HTR-8/SVneo (cell line): Measurements from ENCODE around the gene CCL4L2.
"Not testable (repeated sequence)": the region's sequence is repeated elsewhere in the genome, so short reads cannot be mapped to it uniquely, and the experiment has no call there.

Experiments used
- DNase-seq: peaks from one replicate; pipeline ENCODE4 v3.0.0; 2011; ENCODE audit warnings: low spot score, mixed read lengths; ENCODE audit not compliant: insufficient read length
- FAIRE-seq: peaks from 2 replicates; lab custom pipeline; 2011; peaks lifted over from hg19 to GRCh38; lab: Jason Lieb, UNC

Gene CCL4L2

DNA sequence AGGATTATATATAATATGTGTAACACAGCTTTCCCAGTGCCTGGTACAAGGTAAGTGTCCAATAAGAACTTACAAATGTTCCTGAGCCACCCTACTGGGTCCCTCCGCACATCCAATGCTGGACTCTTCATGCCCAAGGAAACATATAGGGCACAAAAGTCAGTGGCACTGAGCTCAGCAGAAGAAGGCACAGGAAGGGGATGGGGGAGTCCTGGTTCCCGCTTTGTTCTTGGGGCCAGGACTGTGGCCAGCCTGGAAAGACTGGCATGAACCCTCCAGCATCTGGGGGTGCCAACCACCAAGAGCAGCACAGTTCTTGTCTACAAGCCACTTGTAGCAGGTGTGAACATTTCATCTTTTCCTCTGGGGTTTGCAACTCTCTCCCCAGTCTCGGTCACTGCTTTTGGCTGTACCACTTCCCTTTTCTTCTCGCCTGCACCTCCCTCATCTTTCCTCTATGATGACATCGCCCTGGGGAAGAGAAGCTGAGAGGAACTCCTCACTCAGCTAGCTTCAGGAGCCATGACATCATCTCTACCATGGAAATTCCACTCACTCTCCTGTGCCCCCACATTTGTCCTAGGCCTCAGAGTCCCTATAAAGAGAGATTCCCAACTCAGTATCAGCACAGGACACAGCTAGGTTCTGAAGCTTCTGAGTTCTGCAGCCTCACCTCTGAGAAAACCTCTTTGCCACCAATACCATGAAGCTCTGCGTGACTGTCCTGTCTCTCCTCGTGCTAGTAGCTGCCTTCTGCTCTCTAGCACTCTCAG is at the start of gene CCL4L2:
TSS of gene CCL4L2 (plus strand) at position 625 of the 773 bp plus-strand sequence.
- not testable (repeated sequence) for FAIRE-seq, DNase-seq

DNA sequence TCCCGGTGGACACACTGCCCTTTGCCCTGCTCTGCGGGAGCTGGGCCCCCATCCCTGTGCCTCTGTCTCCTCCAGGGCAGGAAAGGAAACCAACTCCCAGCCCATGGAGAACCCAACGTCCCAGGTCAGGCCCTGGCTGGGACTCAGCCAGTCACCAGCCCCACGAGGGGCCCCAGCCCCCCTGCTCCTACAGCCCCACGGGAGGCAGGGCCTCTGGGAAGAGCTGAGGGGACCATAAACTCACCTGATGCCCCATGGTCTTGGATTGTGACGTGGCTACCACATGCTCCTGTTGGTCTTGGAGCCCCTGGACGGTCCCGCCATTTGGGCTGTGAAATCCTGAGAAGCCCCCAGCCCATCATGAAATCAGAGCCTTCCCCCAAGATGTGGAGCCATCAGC is 42.0 kb upstream of the CCL4L2 start:
- FAIRE-seq, DNase-seq: not testable (repeated sequence)

GRCh38 chr17:36176536-36176935 is 34.3 kb upstream of the CCL4L2 start, which contains the start of gene TBC1D3B:
Gene TBC1D3B (minus strand): TSS chr17:36176636. CDS start chr17:36175050, 1,586 bp downstream.
- not testable (repeated sequence) for DNase-seq, FAIRE-seq

DNA sequence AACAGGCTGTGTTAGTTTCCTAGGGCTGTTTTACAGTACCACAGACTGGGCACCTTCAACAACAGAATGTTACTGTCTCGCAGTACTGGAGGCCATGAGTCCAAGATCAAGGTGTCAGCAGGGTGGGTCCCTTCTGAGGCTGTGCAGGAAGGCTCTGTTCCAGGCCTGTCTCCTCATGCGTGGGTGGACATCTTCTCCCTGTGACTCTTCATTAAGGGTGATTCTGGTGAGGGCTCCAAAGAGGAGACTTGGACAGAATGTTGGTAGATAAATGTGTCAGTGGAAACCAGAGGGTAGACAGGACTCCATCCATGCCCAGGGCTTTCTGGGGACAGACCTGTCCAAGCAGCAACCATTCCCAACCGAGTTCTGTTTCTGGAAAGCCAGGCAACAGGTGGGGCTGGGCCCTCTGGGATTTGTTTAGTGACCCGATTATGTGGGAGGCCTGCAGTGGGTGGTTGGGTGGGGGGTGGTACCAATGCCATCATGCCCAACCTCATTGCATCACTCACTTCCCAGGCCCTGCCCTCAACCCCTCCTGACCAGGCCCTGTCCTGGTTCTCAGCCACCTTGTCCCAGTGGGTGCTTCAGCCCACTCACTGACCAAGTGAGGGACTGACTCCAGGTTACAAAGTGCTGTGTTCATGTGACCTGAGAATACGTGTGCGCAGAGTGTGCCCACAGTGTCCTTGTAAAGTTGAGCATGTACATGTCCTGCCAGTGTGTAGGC is 29.3 kb upstream of the CCL4L2 start:
- not testable (repeated sequence) for DNase-seq, FAIRE-seq

DNA sequence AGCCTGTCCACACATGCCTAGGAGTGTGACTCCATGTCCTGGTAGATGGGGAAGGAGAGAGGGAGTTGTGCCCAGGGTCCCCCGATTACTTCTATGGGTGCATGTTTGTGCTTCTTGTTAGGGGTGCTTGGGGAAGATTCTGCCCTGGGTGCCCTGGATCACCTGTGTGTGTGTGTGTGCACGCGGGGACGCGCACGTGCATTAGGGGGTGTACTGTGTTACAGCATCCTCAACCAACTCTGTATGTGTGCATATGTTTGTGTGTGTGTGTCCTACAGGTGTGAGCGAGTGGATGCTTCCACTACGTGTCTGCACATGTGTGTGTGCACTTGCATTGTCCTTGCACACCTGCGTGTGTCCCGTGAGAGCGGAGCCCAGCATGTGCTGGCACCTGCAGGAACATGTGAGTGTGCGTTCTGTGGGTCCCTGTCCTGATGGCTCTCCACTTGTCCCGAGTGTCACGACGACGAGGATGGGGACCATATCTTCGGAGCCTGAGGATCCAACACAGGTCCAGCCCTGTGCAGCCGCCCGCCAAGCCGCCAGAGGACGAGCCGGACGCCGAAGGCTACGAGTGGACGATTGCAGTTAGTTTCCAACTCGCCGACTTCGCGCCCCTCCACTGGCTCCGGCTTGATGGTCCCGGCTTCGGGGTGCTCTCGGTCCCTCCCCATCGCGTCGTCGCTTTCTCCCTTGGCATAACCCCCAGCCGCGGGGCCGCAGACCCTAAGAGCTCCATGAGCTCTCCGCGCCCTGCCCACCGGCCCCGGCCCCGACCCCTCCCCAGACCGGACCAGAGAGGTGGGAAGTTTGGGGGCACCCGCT is 28.5 kb upstream of the CCL4L2 start:
- FAIRE-seq: no peak
- DNase-seq: no peak

DNA sequence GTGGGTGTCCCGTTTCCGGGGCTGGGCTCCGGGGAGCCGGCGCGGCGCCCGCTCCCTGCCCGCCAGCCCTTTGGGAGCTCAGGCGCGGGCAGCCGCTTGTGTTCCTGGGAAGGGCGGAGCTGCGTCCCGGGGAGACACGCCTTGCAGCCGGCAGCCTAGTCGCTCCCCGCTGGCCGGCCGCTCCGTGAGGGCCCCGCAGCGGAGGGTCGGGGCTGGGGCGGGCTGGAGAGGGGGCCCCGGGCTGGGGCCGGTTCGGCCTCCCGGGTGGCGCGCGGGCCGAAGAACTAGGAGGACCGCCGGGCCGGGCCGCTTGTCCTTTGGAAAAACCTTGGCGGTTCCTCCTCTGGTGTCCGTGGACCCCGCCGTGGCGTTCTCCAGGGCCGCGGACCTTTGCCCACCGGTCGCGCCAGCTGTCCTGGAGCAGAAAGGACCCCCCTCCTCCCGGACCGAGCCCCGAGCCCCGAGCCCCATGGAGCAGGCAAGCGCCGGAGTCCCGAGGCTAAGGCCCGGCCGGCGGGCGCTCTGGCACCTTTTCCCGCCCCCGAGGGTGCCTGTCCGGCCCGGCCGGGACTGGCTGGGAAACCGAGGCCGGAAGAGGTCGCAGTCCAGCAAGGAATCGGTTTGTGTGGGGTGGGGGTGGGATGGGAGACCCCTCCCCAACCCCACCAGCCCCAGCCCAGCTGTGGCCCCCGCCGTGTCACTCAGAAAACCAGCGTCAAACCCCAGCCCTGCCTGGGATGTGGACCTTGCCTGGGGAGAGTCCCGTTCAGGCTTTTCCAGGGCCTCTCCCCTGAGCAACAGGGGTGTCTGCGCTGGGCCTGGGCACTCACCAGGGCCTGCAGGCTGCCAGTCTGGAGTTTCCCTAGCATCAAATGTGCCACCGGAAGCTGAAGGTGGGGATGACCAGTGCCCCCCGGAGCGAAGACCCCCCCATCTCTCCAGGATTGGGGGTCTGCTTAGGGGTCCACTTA is 27.6 kb upstream of the CCL4L2 start:
- peak; percentile 59 for DNase-seq
- FAIRE-seq: no peak

GRCh38 chr17:36184023-36184765 is 26.7 kb upstream of the CCL4L2 start:
- no peak for DNase-seq
- FAIRE-seq: no peak

GRCh38 chr17:36185416-36185815 is 25.4 kb upstream of the CCL4L2 start:
- no peak for DNase-seq
- FAIRE-seq: no peak

- FAIRE-seq, DNase-seq: not testable (repeated sequence)
Measured at GRCh38 chr17:36186810-36187763, 23.8 kb upstream of the CCL4L2 start.

- not testable (repeated sequence) for DNase-seq, FAIRE-seq
Measured at GRCh38 chr17:36187943-36188665, 22.8 kb upstream of the CCL4L2 start.

GRCh38 chr17:36188891-36189306 is 22.0 kb upstream of the CCL4L2 start:
- DNase-seq: no peak
- FAIRE-seq: no peak

- FAIRE-seq, DNase-seq: not testable (repeated sequence)
Measured at GRCh38 chr17:36189993-36190392, 20.9 kb upstream of the CCL4L2 start.

GRCh38 chr17:36190549-36191330 is 20.1 kb upstream of the CCL4L2 start:
- not testable (repeated sequence) for DNase-seq, FAIRE-seq

- DNase-seq (no peak), FAIRE-seq (no peak)
Measured at GRCh38 chr17:36193216-36193775, 17.6 kb upstream of the CCL4L2 start.

- not testable (repeated sequence) for FAIRE-seq, DNase-seq
Measured at GRCh38 chr17:36194147-36194831, 16.6 kb upstream of the CCL4L2 start.
